Caco-2 (cell line): ENCODE measurements around the gene ZNF490. TPM values are rescaled to one million over a fixed set of nuclear protein-coding genes. Genes with fewer than 3 reads are reported as not detected.
A peak's percentile ranks its signal among the peaks of the same experiment; 100 is the strongest.
"Not testable (repeated sequence)": the region's sequence is repeated elsewhere in the genome, so short reads cannot be mapped to it uniquely, and the experiment has no call there.

ENCODE experiments used
- BruUV-seq: library from RNA; stranded (reverse); fragments of 400-500 nt; replicated peaks from 2 replicates; lab custom pipeline; 2021; lab: Mats Ljungman, UMichigan
- CTCF ChIA-PET: fragments of 300-600 bp; sonication (Branson Sonifier 250); formaldehyde crosslinking; loops from one replicate; lab custom pipeline; 2022; ENCODE audit warnings: antibody characterized with exemption; lab: Charles Lee
- POLR2A ChIA-PET: fragments of 300-600 bp; sonication (Branson Sonifier 250); formaldehyde crosslinking; loops from one replicate; lab custom pipeline; 2022; ENCODE audit warnings: antibody characterized with exemption; lab: Charles Lee
- DNase-seq, 2 experiments: peaks; one replicate each; pipeline versions ENCODE4 v3.0.0 to v3.0.0-alpha.2; 2020 to 2022
- H3K27me3 ChIP-seq: replicated peaks from 2 replicates; pipeline ENCODE4 v1.6.0; 2011; ENCODE audit warnings: low read length; ENCODE audit not compliant: control insufficient read depth, insufficient read depth
- H3K36me3 ChIP-seq: 2 replicates; pipeline ENCODE4 v1.5.1; 2011; ENCODE audit warnings: low read length; ENCODE audit not compliant: control insufficient read depth, insufficient read depth
- H3K4me1 ChIP-seq: fragments of 250-450 bp; sonication (Bioruptor Pico); 2 replicates; pipeline ENCODE4 v1.5.1; 2020; ENCODE audit warnings: mild to moderate bottlenecking
- H3K4me3 ChIP-seq: 2 replicates; pipeline ENCODE4 v1.5.1; 2011; ENCODE audit warnings: low read depth, mild to moderate bottlenecking, control low read depth, low read length
- H3K9me3 ChIP-seq: fragments of 250-450 bp; sonication (Bioruptor Pico); 2 replicates; pipeline ENCODE4 v1.5.1; 2020; ENCODE audit warnings: mild to moderate bottlenecking, moderate library complexity
- H3K27ac Mint-ChIP-seq: one replicate; pipeline ENCODE4 v1.8.0; 2022; ENCODE audit warnings: mixed read lengths; ENCODE audit not compliant: unreplicated experiment
- H3K27me3 Mint-ChIP-seq: one replicate; pipeline ENCODE4 v1.8.0; 2022; ENCODE audit warnings: mixed read lengths; ENCODE audit not compliant: insufficient read depth, unreplicated experiment
- H3K36me3 Mint-ChIP-seq: one replicate; pipeline ENCODE4 v1.8.0; 2022; ENCODE audit warnings: mild to moderate bottlenecking, mixed read lengths; ENCODE audit not compliant: insufficient read depth, unreplicated experiment
- H3K4me1 Mint-ChIP-seq: one replicate; pipeline ENCODE4 v1.8.0; 2022; ENCODE audit warnings: low read depth, mixed read lengths; ENCODE audit not compliant: unreplicated experiment
- H3K4me3 Mint-ChIP-seq: one replicate; pipeline ENCODE4 v1.8.0; 2022; ENCODE audit warnings: mild to moderate bottlenecking, moderate library complexity, mixed read lengths; ENCODE audit not compliant: unreplicated experiment
- H3K9me3 Mint-ChIP-seq: one replicate; pipeline ENCODE4 v1.8.0; 2022; ENCODE audit warnings: mixed read lengths; ENCODE audit not compliant: unreplicated experiment
- CTCF ChIP-seq, 2 experiments: fragments of 200-600 bp in 1 of 2; IDR thresholded peaks; 1 replicate in 1 of 2; 2 replicates in 1 of 2; pipeline versions ENCODE4 v1.5.1 to v1.8.0; 2011 to 2022; ENCODE audit warnings: antibody characterized with exemption in 1 of 2, control low read depth in 1 of 2, inconsistent platforms in 1 of 2, low read depth in 1 of 2, low read length in 1 of 2, mild to moderate bottlenecking in 1 of 2, moderate library complexity in 1 of 2; ENCODE audit not compliant: insufficient read depth in 1 of 2, severe bottlenecking in 1 of 2, unreplicated experiment in 1 of 2
- intact Hi-C: fragments of 100-400 bp; cut with micrococcal nuclease; formaldehyde crosslinking; loops from one replicate; pipeline ENCODE4 v1.10.0; 2022; ENCODE audit not compliant: unreplicated experiment
- total RNA-seq: library from RNA; stranded (reverse); gene quantifications from 2 replicates; pipeline ENCODE4 v1.2.3, GENCODE V29; 2022

The ZNF490 gene
- total RNA-seq, 1 experiment from 2014 or later = 6.3 TPM

- no peak for DNase-seq
- BruUV-seq = no TSS peak
- Histone ChIP-seq H3K36me3 (no peaks in the 10 kb centered on the region), H3K4me3 (no peak overlapping the region), H3K9me3 (no peaks in the 10 kb centered on the region), H3K4me1 (no peaks in the 10 kb centered on the region), H3K27me3 (no peaks in the 10 kb centered on the region)
- CTCF ChIA-PET = no interaction called here
- H3K36me3 Mint-ChIP-seq = no peaks in the 10 kb centered on the region
- no peak for TF ChIP-seq CTCF (IDR thresholded peaks at IDR 0.05; ENCODE audit: insufficient read depth in 1 of 2, low read depth in 1 of 2, low read length in 1 of 2, severe bottlenecking in 1 of 2, unreplicated experiment in 1 of 2)
- intact Hi-C loops = no loop called here
- peaks cover 6% of the 10 kb centered on the region for H3K9me3 Mint-ChIP-seq
- H3K27ac Mint-ChIP-seq = peak overlapping the region; percentile 17
- H3K4me1 Mint-ChIP-seq = no peaks in the 10 kb centered on the region
- H3K27me3 Mint-ChIP-seq = no peaks in the 10 kb centered on the region
- POLR2A ChIA-PET = no interaction called here
- H3K4me3 Mint-ChIP-seq = no peak overlapping the region
These were observed 36.4 kb upstream of the ZNF490 start for GRCh38 chr19:12647047-12647446.

- Mint-ChIP-seq H3K4me1 (no peaks in the 10 kb centered on the region), H3K4me3 (no peak overlapping the region), H3K9me3 (peaks cover 6% of the 10 kb centered on the region), H3K27ac (no peak overlapping the region), H3K27me3 (no peaks in the 10 kb centered on the region), H3K36me3 (no peaks in the 10 kb centered on the region)
- CTCF ChIA-PET = no interaction called here
- POLR2A ChIA-PET = no interaction called here
- no peaks in the 10 kb centered on the region for H3K9me3 ChIP-seq
- H3K36me3 ChIP-seq = no peaks in the 10 kb centered on the region
- no peaks in the 10 kb centered on the region for H3K4me1 ChIP-seq
- no peak for DNase-seq
- no peak for TF ChIP-seq CTCF (IDR thresholded peaks at IDR 0.05; ENCODE audit: insufficient read depth in 1 of 2, low read depth in 1 of 2, low read length in 1 of 2, severe bottlenecking in 1 of 2, unreplicated experiment in 1 of 2)
- no TSS peak for BruUV-seq
- intact Hi-C loops = no loop called here
- no peaks in the 10 kb centered on the region for H3K27me3 ChIP-seq
- no peak overlapping the region for H3K4me3 ChIP-seq
These were observed 35.9 kb upstream of the ZNF490 start for GRCh38 chr19:12646551-12646950.

GRCh38 chr19:12643716-12644115 lies 33.1 kb upstream of the ZNF490 start:
- not testable (repeated sequence) for H3K27me3 Mint-ChIP-seq

GRCh38 chr19:12642506-12642905 lies 31.9 kb upstream of the ZNF490 start:
- intact Hi-C loops = no loop called here
- Mint-ChIP-seq H3K4me1 (no peaks in the 10 kb centered on the region), H3K4me3 (no peak overlapping the region), H3K27ac (no peak overlapping the region), H3K27me3 (no peaks in the 10 kb centered on the region), H3K36me3 (no peaks in the 10 kb centered on the region), H3K9me3 (peaks cover 4% of the 10 kb centered on the region)
- H3K9me3 ChIP-seq = no peaks in the 10 kb centered on the region
- no peak for DNase-seq
- CTCF ChIA-PET = no interaction called here
- no peaks in the 10 kb centered on the region for H3K4me1 ChIP-seq
- no peak overlapping the region for H3K4me3 ChIP-seq
- POLR2A ChIA-PET = no interaction called here
- no peak for TF ChIP-seq CTCF (IDR thresholded peaks at IDR 0.05; ENCODE audit: insufficient read depth in 1 of 2, low read depth in 1 of 2, low read length in 1 of 2, severe bottlenecking in 1 of 2, unreplicated experiment in 1 of 2)
- no peaks in the 10 kb centered on the region for H3K27me3 ChIP-seq
- no TSS peak for BruUV-seq
- H3K36me3 ChIP-seq = no peaks in the 10 kb centered on the region

More at GRCh38 chr19:12643716-12644115, 33.1 kb upstream of the ZNF490 start:
- CTCF ChIA-PET = interaction anchor here (0.7 kb wide), 1 partner anchor 23 kb away, joined by 3 read pairs; the partner anchor contains the start of genes MAN2B1 and WDR83
- intact Hi-C loops, H3K27me3 ChIP-seq, H3K9me3 Mint-ChIP-seq, DNase-seq, H3K36me3 Mint-ChIP-seq, H3K4me3 Mint-ChIP-seq, H3K4me3 ChIP-seq, BruUV-seq, H3K9me3 ChIP-seq, H3K27ac Mint-ChIP-seq, H3K36me3 ChIP-seq, H3K4me1 ChIP-seq, H3K4me1 Mint-ChIP-seq, POLR2A ChIA-PET: not testable (repeated sequence)
